GM12872 (cell line): Measurements from ENCODE around the gene MYRFL.

ENCODE experiments used
- CTCF ChIP-seq: IDR thresholded peaks from 3 replicates; pipeline ENCODE4 v1.5.1; 2011; ENCODE audit warnings: low read depth, mild to moderate bottlenecking, low read length, moderate library complexity; ENCODE audit not compliant: insufficient read depth

MYRFL gene

GRCh38 chr12:70002097-70002911 lies 177.3 kb downstream of the MYRFL start:
- no peak for TF ChIP-seq CTCF

- no peak for TF ChIP-seq CTCF
These were observed 177.9 kb downstream of the MYRFL start for GRCh38 chr12:70002912-70003255.

GRCh38 chr12:70005864-70006618 lies 181.0 kb downstream of the MYRFL start:
- TF ChIP-seq CTCF = no peak

- TF ChIP-seq CTCF = no peak
These were observed 181.6 kb downstream of the MYRFL start for GRCh38 chr12:70006619-70006973.

GRCh38 chr12:70007687-70008086 lies 182.7 kb downstream of the MYRFL start:
- no peak for TF ChIP-seq CTCF
